22Rv1 (cell line): ENCODE measurements around the gene FMOD.
"Not testable (repeated sequence)": the region's sequence is repeated elsewhere in the genome, so short reads cannot be mapped to it uniquely, and the experiment has no call there.

Source experiments
- H3K27ac ChIP-seq: fragments of 450-650 bp; 2 replicates; pipeline ENCODE4 v1.5.1; 2017
- CTCF ChIP-seq: fragments of 450-650 bp; IDR thresholded peaks from 2 replicates; pipeline ENCODE4 v1.5.1; 2017; ENCODE audit warnings: mild to moderate bottlenecking
- ZFX ChIP-seq: fragments of 450-650 bp; IDR thresholded peaks from 2 replicates; pipeline ENCODE4 v1.6.1; 2017; ENCODE audit warnings: antibody characterized with exemption, borderline replicate concordance

The FMOD gene

GRCh38 chr1:203302456-203302855 lies 48.5 kb downstream of the FMOD start:
- TF ChIP-seq CTCF (no peak), ZFX (no peak)
- H3K27ac ChIP-seq = no peak overlapping the region

- TF ChIP-seq CTCF (no peak), ZFX (no peak)
- H3K27ac ChIP-seq = no peak overlapping the region
These were observed 49.6 kb downstream of the FMOD start for GRCh38 chr1:203301331-203301668.

- no peak overlapping the region for H3K27ac ChIP-seq
- no peak for TF ChIP-seq CTCF
- TF ChIP-seq ZFX = no peak
These were observed 50.2 kb downstream of the FMOD start for GRCh38 chr1:203300441-203301330.

GRCh38 chr1:203299719-203300429 lies 51.0 kb downstream of the FMOD start:
- H3K27ac ChIP-seq = not testable (repeated sequence)

GRCh38 chr1:203299169-203299568 lies 51.8 kb downstream of the FMOD start:
- TF ChIP-seq CTCF = no peak
- no peak for TF ChIP-seq ZFX
- H3K27ac ChIP-seq = no peak overlapping the region

GRCh38 chr1:203296460-203297073 lies 54.4 kb downstream of the FMOD start:
- TF ChIP-seq CTCF (no peak), ZFX (no peak)
- H3K27ac ChIP-seq = no peak overlapping the region

- no peak for TF ChIP-seq ZFX
- TF ChIP-seq CTCF = no peak
- no peak overlapping the region for H3K27ac ChIP-seq
These were observed 55.1 kb downstream of the FMOD start for GRCh38 chr1:203295796-203296195.
